Measurements from ENCODE around the gene GAS2L1.

GAS2L1 gene

DNA sequence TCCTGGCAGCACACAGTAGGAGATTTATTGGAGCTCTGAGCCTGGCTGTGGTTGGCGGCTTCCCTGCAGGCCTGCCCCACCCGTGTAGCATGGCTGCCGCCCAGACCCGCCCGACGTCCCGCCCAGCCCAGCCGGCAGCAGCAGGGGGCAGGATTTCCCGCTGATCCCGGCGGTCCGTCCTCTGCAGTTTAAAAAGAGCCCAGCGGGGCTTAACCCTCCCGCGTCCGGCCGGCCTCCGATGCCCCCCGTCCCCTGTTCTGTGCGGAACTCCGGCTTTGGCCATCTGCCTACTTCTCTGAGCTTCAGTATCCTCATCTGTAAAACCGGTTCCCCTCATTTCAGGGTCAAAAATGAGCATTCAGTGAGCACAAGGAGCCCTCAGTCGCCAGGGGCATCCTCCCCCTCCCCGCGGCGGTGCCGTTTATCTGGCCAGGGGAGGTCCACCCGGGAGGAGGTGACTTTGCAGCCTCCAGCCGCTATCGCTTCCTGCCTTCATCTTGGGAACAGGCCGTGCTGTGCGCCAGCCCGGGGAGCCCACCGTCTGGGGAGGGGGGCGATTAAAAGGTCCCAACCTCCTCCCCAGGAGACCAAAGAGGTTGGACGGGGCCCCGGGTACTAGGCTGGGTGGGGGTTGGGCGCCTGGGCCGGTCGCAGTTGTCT is at the start of gene GAS2L1:
TSS of gene GAS2L1 (plus strand) at position 476 of the 660 bp plus-strand sequence. CDS start 1,456 bp downstream, outside the sequence.
- DNase-seq: peak; percentile 37

DNA sequence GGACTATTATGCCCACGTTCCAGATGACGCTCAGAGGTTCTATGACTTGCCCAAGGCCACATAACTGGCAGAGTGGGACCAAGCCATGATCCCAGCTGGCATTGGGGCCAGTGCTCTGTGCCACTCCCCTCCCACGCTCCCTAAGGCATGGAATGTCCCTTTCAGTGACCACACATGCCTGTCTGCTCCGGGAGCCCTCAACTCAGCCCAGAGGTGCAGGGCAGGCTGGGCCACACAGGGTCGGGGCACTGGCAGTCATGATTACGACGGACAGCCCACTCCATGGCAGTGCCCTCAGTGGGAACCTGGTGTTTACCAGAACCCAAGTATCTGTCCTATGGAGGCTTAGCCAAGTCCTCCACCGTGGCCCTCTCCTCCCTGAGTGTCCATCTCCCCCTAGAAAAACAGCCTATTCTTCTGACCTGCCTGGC is 48.7 kb upstream of the GAS2L1 start:
- DNase-seq: no peak

DNA sequence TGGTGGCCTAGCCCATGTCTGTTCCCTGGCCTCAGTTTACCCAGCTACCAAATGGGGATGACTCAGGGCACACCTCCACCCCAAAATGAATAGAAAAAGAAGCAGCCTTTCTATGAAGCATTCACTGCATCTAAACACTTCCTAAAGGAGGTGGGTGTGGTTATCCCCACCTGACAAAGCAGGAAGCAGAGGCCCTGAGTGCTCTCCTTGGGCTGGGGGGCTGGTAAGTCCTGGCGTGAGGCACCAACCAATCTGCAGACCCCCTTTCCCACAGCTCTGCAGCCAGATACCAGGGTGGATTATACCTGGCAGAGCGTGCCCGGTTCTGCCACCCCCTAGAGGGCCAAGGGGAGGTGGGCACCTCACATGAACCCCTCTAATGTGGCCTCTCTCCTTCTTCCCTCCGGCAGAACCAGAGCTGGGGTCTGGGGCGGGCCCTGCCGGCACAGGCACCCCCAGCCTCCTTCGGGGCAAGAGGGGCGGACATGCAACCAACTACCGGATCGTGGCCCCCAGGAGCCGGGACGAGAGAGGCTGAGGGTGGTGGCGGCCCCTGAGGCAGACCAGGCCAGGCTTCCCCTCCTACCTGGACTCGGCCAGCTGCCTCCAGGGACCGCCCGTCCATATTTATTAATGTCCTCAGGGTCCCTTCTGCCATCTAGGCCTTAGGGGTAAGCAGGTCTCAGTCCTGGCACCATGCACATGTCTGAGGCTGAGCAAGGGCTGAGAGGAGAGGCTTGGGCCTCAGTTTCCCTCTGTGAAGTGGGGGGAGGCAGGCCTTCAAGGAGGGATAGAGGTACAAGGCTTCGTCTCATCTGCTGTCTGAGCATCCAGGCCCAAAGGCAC is 47.8 kb upstream of the GAS2L1 start:
- DNase-seq: no peak

DNA sequence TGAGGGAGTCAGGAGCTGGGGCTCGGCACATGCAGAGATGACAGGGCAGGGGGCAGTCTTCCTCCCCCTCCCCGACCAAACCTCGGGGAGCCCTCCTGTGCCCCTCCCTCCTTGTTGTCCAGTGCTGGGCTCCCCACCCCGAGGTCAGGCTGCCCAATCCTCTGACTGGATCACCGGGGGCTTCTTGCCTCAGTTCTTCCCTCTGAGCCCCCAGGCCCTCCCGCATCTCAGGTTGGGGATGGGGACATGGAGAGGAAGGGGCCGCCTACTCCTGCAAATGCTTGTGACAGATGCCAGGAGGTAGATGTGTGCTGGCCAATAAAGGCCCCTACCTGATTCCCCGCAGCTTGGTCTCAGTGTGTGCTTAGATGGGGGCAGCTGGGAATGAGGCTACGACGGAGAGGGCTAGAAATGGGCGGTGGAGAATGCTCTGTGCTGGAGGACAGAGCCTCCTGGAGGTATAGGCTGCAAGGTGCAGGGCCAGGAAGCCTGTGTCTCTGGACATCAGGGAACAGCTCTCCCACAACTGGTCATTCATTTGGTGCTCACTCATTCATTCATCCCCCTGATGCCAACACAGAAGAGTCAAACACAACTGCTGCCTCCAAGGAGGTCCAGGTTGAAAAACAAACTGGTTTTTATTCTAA is 47.1 kb upstream of the GAS2L1 start:
- DNase-seq: no peak

DNA sequence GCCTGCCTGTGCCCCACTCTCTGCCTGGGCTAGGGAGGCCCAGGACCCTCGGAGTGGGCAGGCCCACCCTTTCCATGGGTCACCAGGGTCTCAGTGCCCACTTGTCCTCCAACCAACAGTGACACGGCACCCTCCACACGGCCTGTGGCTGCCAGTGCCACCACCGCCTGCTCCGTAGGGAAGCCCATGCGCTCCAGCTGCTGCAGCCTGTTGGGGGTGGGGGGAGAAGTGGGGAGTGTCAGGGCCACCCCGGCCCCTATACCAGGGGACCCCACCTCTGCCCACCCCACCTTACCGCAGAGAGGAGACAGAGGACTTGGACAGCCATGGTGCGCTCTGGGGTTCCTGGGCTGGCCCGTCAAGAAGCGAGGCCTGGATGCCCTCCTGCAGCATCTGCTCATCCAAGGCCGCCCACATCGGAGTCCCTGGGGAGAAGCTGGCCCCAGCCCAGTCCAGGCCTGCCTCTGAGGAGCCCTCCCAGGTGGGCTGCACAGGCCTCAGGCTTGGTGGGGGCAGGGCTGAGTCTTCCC is 46.4 kb upstream of the GAS2L1 start:
- no peak for DNase-seq

DNA sequence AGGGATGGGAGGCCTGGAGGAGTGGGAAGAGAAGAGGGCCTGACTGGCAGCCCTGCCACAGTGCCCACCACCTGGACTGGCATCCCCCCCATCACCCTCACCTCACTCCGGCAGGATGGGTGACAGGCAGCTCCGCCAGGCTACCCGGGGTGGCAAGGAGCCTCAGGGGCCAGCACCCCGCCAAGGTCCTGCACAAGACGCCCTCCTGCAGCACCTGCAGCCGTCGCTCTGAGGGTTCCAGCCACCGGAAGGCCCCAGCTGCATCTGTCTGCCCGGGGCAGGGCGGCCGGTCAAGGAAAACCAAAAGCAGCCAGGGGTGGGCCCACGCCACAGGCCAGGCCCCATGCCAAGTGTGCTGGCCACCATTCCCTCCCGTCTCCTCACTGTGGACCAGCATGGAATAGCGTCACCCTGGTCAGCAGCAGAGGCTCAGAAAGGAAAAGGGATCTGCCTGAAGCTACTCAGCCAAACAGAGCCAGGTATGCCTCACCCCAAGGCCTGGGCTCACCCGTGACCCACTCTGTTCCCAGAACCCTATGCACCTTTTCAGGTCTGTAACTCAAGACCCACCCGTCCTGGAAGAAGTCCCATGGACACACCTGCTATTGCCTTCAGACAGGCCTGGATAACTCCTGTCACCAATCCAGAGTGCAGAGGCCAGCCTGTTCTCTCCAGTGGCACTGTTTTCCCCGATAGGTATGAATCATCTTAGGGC is 45.7 kb upstream of the GAS2L1 start:
- no peak for DNase-seq

DNA sequence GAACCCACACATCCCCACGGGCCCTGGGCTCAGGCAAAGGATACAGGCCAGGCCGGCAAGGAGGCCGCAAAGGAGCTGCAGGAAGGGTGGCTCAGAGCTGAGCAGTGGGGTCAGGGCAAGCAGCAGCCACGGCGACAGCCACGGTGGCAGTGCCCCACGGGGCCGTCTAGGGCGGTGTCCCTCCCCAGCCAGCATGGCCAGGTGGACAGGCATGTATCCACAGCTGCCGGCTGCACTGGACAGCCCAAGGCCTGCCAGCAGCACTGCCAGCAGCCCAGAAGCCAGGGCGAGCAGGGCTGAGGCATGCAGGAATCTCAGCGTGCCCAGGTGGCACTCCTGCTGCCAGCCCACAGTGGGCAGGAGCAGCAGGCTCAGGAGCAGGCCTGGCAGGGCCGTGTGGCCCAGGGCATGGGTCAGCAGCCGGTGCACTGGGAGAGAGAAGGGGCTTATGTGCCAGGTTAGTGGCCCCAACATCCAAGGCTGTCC is 42.6 kb upstream of the GAS2L1 start:
- DNase-seq: no peak

DNA sequence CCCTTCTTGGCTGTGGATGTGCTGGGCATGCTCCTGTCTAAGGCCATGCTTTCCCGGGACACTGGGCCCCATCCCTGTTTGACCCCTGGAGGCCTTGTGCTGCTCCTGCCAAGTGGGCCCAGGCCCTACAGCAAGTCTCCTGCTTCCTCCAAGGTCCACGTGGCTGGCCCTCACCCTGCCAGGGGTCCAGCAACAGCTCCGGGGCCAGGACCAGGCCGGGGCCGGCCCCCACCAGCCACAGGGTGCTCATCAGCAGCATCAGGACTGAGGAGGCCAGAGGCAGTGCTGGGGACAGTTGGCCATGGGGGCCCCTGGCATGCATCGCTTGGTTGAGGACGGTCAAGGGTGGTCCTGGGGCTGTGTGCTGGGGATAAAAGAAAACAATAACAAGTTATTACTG is 41.1 kb upstream of the GAS2L1 start:
- no peak for DNase-seq

DNA sequence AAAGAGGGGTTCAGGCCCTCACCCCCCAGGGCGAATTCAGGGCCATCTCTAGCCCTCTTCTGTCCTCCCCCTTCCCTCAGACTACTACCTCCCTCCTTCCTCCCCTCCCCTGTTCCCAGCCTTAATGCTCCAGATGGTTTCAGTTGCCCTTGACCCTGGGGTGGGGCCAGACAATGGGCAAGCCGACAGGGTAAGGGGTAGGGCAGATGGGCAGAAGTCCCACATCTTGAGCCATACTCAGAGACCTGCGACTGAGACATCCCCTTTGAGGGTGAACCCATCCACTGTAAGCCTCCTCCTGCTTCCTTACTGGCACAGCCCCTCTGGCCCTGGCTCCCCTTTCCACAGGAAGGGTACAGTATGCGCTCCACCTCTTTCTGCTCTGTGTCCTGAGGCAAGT is 40.5 kb upstream of the GAS2L1 start:
- DNase-seq: no peak

DNA sequence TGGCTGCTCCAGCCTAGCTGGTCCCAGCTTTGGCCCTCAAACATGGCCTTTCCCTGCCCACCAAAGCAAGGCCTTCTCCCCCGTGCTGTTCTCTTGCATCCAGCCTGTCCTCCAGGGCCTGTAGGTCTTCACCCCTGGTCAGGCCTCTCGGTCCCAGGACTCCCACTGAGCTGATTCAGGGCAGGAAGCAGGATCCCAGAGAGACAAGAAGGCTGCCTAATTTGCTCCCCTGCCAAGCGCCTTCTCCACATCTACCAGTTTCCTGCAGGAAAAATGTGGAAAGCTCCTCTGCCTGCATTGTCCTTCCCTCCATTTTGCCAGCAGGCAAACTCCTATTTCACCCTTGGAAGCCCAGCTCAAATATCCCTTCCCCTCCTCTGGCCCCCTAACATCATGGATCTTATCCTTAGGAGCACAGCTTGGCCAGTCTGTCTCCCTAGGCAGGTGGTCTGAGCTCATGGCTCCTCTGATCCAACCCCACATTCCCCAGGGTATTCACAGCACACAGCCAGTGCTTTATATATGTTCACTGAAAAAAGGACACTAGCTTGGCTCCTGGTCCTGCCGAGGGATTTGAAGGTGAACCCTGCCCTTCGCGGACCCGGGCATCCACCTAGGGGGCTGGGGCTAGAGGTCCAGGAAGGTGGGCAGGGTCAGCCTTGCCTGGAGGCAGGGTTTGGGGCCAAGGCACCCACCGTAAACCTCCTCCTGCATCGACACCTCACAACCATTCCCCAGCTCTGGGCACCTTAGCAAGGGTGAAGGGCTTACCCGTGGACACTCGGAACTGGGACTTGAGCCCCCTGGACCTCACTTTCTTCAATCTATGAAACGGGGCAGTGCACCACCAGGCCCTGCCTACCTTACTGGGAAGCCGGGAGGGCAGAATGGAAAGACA is 39.6 kb upstream of the GAS2L1 start:
- no peak for DNase-seq

DNA sequence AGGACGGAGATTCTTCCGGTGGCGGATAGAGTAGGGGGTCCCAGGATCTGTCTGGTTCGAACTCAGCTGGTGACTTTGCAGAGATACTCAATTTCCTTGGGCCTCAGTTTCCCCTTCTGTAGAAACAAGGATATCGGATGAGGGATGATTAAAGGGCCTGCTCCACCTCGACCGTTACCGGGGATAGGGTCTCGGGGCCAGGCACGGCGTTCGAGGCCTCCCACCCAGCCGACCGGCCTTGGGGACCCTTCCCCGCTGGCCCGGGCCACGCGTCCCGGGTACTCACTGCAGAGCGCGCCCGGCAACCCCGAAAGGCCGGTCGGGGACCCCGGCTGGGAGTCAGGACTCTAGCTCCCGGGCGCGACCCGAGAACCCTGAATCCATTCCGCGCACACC is 39.0 kb upstream of the GAS2L1 start:
- no peak for DNase-seq

DNA sequence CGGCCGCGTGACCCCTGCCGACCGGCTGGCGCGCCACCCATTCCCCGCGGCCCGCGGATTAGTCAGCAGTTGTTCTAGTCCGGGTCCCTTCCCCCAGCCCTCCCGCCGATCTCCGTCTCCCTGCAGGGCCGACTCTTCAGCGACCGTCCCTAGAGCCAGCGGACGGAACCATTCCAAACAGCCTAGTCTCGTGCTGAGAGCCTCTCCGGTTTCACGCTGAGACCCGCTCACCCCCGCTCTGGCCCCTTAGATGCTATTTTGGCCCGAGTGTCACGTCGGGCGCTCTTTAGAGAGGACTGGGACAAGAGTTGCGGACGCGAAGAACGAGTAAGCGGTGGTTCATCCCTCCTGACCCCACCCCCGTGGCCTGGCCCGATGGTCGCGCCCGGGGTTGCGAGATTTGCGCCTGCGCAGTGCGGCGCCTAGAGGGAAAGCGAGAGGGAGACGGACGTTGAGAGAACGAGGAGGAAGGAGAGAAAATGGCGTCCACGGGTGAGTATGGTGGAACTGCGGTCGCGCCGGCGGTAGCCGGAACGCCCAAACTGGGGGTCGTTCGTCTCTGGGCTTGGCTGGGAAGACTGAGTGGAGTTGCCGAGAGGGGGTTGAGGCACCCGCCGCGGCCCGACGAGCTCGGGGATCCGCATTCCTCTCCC is 38.5 kb upstream of the GAS2L1 start, which contains the start of the genes EWSR1 and RHBDD3:
TSS of gene EWSR1 (plus strand) at position 411 of the 653 bp plus-strand sequence. CDS start at position 480, 69 bp downstream.
TSS of gene RHBDD3 (minus strand) at position 124 of the 653 bp plus-strand sequence. CDS start 2,355 bp downstream, outside the sequence.
- DNase-seq: peak; percentile 97

DNA sequence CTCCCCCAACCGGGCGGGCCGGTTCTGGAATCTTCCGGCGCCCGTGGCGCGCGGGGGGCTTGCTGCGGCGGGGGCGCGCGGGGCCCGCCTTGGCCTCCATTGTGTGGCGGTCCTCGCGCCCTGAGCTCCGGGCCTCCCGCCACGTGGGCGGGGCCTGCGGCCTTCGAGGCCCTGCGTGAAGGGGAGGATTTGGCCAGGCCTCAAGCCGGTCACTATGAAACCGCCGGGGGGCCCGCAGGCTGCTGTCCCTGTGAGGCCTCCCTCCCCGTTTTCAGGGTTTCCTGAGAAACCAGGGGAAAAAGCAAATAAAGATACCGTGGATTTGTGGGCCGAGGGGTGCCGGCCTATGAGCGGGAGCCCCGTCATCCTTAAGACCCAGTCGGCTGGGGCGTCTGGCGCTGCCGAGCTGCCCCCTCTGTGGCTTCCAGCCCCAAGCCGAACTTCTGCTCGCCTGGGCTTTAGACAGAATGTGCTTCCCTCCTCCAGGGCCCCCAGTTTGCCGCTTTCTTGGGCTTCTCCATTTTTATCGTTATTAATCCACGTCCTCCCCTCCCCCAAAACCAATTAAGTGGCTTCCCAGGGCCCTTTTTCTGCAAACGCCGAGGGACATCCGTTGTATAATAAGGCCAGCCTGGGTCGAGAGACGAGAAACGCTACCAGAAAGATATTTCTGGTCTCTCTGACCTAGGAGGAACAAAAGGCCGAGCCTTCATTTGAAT is 37.8 kb upstream of the GAS2L1 start:
- peak; percentile 47 for DNase-seq

DNA sequence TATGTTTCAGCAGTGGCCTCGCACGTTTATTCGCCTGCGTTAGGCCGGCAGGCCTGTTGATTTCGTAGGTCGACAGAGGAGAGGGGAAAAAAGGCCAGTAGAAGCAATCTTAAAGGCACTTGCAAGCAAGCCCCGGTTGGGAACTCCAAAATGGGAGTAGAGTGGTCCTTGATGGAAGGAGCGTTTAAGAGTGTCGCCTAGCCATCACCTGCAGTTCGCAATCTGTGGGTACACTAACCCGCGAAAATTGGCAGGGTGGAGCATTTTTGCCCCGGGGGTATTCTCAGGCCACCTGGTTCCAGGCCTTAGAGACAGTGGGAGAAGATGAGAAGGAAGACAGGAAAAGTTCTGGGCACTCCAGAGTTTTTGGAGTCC is 37.2 kb upstream of the GAS2L1 start:
- no peak for DNase-seq

DNA sequence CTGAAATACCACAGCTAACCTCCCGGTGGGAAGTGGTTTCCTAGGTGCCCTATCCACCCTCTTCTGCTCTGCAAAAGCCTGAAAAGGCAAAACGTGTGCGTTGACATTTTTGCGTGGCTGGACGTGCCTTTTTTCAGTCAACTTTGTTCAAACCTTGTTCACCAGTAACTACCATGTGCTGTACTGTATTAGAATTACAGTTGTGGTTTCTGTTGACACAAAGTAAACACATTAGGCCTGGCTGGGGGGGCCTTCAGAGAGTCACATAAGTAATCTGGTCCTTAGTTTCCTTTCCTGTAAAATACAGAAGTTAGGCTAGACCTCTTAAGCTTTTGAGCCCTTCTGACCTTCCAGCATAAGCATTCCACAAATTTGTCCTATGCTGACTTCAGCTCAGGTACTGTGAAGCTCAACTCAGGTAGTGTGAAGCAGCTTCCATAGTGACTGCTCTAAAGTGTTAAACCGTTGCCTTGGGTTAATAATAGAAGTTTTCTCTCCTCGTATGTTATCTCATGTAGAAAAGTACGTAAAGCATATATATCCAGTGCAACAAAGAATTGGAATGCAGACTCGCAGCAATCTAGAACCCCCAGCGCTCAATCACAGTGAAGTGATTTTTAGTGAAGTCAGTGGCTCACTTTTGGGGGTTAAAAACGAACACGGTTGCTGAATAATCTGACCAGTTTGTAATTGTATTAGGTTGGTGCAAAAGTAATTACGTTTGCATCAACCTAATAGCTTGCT is 36.5 kb upstream of the GAS2L1 start:
- DNase-seq: peak; percentile 11

DNA sequence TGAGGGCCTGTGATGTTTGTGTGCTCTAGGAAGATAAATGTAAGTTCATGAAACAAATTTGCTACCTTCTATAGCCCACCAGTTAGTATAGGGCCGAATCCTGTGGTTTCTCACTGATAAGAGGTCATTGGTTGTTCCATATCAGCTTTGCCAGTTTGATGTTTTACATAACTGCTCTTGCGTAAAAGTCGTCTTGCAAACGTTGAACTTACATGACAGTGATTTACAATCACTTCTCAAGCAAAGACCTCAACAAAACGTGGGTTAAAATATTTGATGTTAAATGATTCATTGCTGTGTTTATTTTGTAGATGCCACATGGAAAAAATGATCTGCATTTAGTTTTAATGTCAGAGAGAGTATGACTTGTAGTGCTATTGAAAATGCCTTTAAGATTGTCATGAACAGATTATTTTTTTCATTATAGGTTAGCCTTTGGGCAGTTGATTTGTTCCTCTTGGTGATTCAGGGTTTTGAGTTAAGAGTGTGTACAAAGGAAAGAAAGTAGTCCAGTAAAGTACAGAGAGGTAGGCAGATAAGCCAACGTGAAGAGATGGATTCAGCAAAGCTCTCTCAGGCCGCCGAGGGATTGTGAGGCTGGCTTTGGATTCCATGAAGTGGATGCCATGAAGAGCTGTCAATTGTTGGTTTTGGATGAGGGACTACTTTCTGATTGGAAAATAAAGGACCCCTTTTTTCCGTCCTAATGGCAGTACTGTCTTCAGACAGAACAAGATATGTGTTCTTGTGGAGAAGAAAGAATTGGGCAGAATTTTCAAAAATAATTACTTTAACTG is 35.8 kb upstream of the GAS2L1 start:
- no peak for DNase-seq

DNA sequence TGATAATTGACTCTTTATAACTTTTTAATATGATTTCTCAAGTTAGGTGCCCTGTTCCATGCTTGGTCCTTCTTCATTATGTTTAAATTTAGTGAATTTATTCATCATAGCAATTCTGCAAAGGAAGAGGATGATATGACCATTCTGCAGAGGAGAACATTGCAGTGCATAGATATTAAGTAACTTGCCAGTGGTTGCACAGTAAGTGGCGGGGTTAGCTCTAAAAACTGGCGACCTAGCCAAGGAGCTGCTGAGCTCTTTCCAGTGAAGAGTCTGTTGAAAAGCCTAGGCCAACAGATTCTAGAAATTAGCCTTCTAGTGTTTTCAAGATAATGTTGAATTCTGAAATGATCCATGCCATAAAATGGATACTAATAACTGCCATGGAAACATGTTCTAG is 33.8 kb upstream of the GAS2L1 start:
- no peak for DNase-seq

DNA sequence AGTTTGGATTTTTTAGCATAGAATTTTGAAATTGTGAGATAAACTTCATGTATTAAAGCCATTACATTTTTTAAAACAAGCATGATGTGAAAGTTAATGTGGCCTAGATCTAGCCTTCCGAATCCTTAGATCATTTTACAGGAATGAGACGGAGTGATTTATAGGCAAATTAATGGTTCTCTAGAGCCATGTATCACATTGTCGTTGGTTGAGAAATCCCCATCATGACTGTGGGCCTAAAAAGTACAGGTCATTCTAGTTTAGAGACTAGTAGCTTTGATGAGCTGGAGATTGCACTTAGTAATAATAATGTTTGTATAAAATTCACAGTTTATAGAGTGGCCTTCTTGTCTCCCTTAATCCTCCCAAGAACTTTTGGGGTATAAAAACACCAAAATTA is 31.3 kb upstream of the GAS2L1 start:
- DNase-seq: no peak
